SK-N-SH (cell line): Measurements from ENCODE around the gene CHST10.

Experiments used
- CHD2 ChIP-seq: fragments of 150-350 bp; IDR thresholded peaks from 2 replicates; pipeline ENCODE4 v1.6.1; 2018; ENCODE audit warnings: low read length; ENCODE audit not compliant: partially characterized antibody
- ELF1 ChIP-seq: IDR thresholded peaks from 2 replicates; pipeline ENCODE4 v1.4.0; 2012
- EP300 ChIP-seq, 2 experiments: IDR thresholded peaks; 2 replicates each; pipeline versions ENCODE4 v1.4.0 to v1.6.1; 2012; ENCODE audit warnings: borderline replicate concordance in 1 of 2, low read depth in 1 of 2, low read length in 1 of 2
- MAX ChIP-seq: IDR thresholded peaks from 2 replicates; pipeline ENCODE4 v1.4.0; 2012; ENCODE audit warnings: low read depth
- RXRA ChIP-seq: IDR thresholded peaks from 2 replicates; pipeline ENCODE4 v1.4.0; 2012; ENCODE audit warnings: low read depth, mild to moderate bottlenecking, borderline replicate concordance
- TAF1 ChIP-seq: IDR thresholded peaks from 2 replicates; pipeline ENCODE4 v1.6.1; 2012; ENCODE audit warnings: low read depth, mild to moderate bottlenecking, low read length, moderate library complexity, borderline replicate concordance

- TF ChIP-seq EP300 (IDR thresholded peaks at IDR 0.05; ENCODE audit: borderline replicate concordance in 1 of 2, low read depth in 1 of 2, low read length in 1 of 2): no peak
- no peak for TF ChIP-seq CHD2
- no peak for TF ChIP-seq ELF1
- TF ChIP-seq TAF1: no peak
- no peak for TF ChIP-seq RXRA
- TF ChIP-seq MAX: no peak
These were observed 43.5 kb upstream of the CHST10 start for GRCh38 chr2:100460904-100461530.
